ENCODE results near the gene PITX2.
"Not testable (repeated sequence)": the region's sequence is repeated elsewhere in the genome, so short reads cannot be mapped to it uniquely, and the experiment has no call there.

PITX2 gene

GRCh38 chr4:110609044-110609750 is 13.7 kb downstream of the PITX2 start:
- DNase-seq: no peak

GRCh38 chr4:110605077-110605476 is 17.8 kb downstream of the PITX2 start:
- DNase-seq: no peak

- DNase-seq: no peak
These were observed 20.8 kb downstream of the PITX2 start for GRCh38 chr4:110602061-110602460.

GRCh38 chr4:110597582-110597981 is 25.3 kb downstream of the PITX2 start:
- DNase-seq: no peak

- DNase-seq: no peak
These were observed 26.4 kb downstream of the PITX2 start for GRCh38 chr4:110596431-110596830.

DNA sequence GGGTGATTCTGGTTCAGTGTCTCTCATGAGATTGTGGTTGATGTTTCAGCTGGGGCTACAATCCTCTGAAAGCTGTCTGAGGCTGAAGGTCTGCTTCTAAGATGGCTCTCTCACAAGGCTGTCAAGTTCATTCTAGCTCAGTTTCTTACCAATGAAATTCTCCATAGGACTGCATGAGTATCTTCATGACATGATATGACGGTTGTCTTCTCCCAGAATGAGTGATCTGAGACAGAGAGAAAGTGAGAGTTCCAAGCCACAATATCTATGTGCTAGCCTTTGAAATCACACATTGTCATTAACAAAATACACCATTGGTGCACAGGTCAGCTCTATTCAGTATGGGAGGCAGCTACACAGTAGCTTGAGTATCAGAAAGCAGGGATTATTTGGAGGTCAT is 27.3 kb downstream of the PITX2 start:
- no peak for DNase-seq

DNA sequence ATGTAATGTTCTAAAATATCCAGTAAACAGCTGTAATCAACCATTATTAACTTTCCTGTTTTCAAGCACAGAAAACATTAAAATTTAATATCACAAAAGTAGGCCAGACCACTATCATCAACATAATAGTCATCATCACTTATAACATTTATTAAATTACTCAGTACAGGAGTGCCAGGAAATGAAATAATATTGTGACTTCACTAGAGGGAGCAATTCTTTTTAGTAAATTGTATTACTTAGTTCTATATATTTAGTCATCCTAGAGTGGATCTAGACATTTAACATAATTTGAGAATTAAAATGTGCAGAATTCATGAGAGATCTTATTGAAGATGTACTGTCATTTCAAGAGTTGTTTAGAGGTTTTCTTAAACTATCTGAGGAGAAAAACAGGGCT is 33.6 kb downstream of the PITX2 start:
- DNase-seq: no peak

- DNase-seq: no peak
These were observed 35.1 kb downstream of the PITX2 start for GRCh38 chr4:110587666-110588285.

- DNase-seq: no peak
These were observed 36.6 kb downstream of the PITX2 start for GRCh38 chr4:110586131-110586850.

DNA sequence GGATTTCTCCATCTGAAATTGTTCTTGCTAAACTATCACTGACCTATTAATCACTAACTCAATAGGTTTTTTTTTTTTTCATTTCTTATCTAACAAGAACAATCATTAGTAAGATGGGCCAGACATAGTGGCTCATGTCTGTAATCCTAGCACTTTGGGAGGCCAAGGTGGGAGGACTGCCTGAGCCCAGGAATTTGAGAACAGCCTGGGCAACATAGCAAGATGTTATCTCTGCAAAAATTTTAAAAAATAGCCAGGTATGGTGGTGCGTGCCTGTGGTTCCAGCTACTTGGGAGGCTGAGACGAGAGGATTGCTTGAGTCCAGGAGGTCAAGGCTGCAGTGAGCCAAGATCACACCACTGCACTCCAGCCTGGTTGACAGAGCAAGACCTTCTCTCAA is 46.2 kb downstream of the PITX2 start:
- DNase-seq: not testable (repeated sequence)
